K562 (cell line): Measurements from ENCODE around the gene OR11L1. TPM values are rescaled to one million over a fixed set of nuclear protein-coding genes. Genes with fewer than 3 reads are reported as not detected.

Experiments
- ATAC-seq: fragments of 200-7000 bp; cut with Tn5 transposase; 3 replicates; pipeline ENCODE4 v1.9.1; 2020; ENCODE audit warnings: moderate library complexity
- Bru-seq: library from RNA; stranded (reverse); fragments of 400-500 nt; gene quantifications from one replicate; lab custom pipeline; 2021; lab: Mats Ljungman, UMichigan
- BruChase-seq, 2 experiments: library from RNA; stranded (reverse); fragments of 400-500 nt; gene quantifications; one replicate each; lab custom pipeline; 2021; lab: Mats Ljungman, UMichigan
- BruUV-seq: library from RNA; stranded (reverse); fragments of 400-500 nt; replicated peaks from 2 replicates; lab custom pipeline; 2021; lab: Mats Ljungman, UMichigan
- CTCF ChIA-PET: fragments of 300-600 bp; formaldehyde crosslinking; extraction: SDS; loops from one replicate; lab custom pipeline; 2021; ENCODE audit warnings: low intra/inter-chr PET ratio; lab: Yijun Ruan, JAX
- POLR2A ChIA-PET: fragments of 300-600, 350-650 bp; sonication (Branson Sonifier 250); formaldehyde crosslinking; extraction: SDS; loops from one replicate; lab custom pipeline; 2021; ENCODE audit warnings: antibody characterized with exemption, inconsistent platforms; lab: Yijun Ruan, JAX
- DNase-seq, 4 experiments: peaks; one replicate each; pipeline versions ENCODE4 v3.0.0 to v3.0.0-alpha.2; 2011 to 2018; ENCODE audit warnings: low spot score in 3 of 4, mixed read lengths in 3 of 4; ENCODE audit errors: extremely low read depth in 1 of 4
- FAIRE-seq: peaks from 2 replicates; lab custom pipeline; 2011; peaks lifted over from hg19 to GRCh38; lab: Jason Lieb, UNC
- H2AFZ ChIP-seq: 2 replicates; pipeline ENCODE4 v1.6.0; 2011; ENCODE audit warnings: low read depth, low read length, control low read depth, inconsistent platforms
- H3K27ac ChIP-seq: fragments of 200-600 bp; 3 replicates; pipeline ENCODE4 v1.8.0; 2011; ENCODE audit warnings: low read depth, mild to moderate bottlenecking, control low read depth, inconsistent platforms, low read length, moderate library complexity, mixed read lengths; ENCODE audit errors: extremely low read depth
- H3K27me3 ChIP-seq, 2 experiments: fragments of 300-600 bp in 1 of 2; 2 replicates in 1 of 2; 3 replicates in 1 of 2; pipeline versions ENCODE4 v1.6.0 to v1.8.0; 2011; ENCODE audit warnings: inconsistent platforms in 2 of 2, low read length in 2 of 2, mild to moderate bottlenecking in 1 of 2, mixed read lengths in 1 of 2, moderate library complexity in 1 of 2; ENCODE audit not compliant: control insufficient read depth in 2 of 2, insufficient read depth in 2 of 2
- H3K36me3 ChIP-seq: fragments of 300-600 bp; 3 replicates; pipeline ENCODE4 v1.8.0; 2011; ENCODE audit warnings: mild to moderate bottlenecking, low read length, inconsistent platforms; ENCODE audit not compliant: control insufficient read depth, insufficient read depth
- H3K4me1 ChIP-seq, 2 experiments: fragments of 200-600 bp in 1 of 2; replicated peaks in 1 of 2; 2 replicates in 1 of 2; 3 replicates in 1 of 2; pipeline versions ENCODE4 v1.5.1 to v1.8.0; 2011; ENCODE audit warnings: inconsistent platforms in 2 of 2, low read length in 2 of 2, mild to moderate bottlenecking in 1 of 2, mixed read lengths in 1 of 2, moderate library complexity in 1 of 2; ENCODE audit not compliant: control insufficient read depth in 2 of 2, insufficient read depth in 2 of 2
- H3K4me2 ChIP-seq: 2 replicates; pipeline ENCODE4 v1.6.1; 2011; ENCODE audit warnings: low read length, control low read depth, inconsistent platforms, mixed read lengths; ENCODE audit not compliant: insufficient read depth
- H3K4me3 ChIP-seq: fragments of 200-600 bp; sonication (generic), shearing (Covaris generic); 2 replicates; pipeline ENCODE4 v1.5.1; 2016; ENCODE audit warnings: control low read depth, inconsistent platforms
- H3K79me2 ChIP-seq: fragments of 200-600 bp; 3 replicates; pipeline ENCODE4 v1.8.0; 2011; ENCODE audit warnings: low read length, inconsistent platforms; ENCODE audit not compliant: control insufficient read depth, insufficient read depth
- H3K9ac ChIP-seq, 2 experiments: 2 replicates each; pipeline versions ENCODE4 v1.6.0 to v1.6.1; 2011; ENCODE audit warnings: low read depth in 2 of 2, low read length in 2 of 2, control low read depth in 1 of 2, inconsistent platforms in 1 of 2, mild to moderate bottlenecking in 1 of 2, mixed read lengths in 1 of 2; ENCODE audit not compliant: insufficient read depth in 1 of 2
- H3K9me1 ChIP-seq: one replicate; pipeline ENCODE4 v1.6.0; 2011; ENCODE audit warnings: inconsistent platforms, mild to moderate bottlenecking, low read length, moderate library complexity; ENCODE audit not compliant: control insufficient read depth, insufficient read depth
- H3K9me3 ChIP-seq: replicated peaks from 2 replicates; pipeline ENCODE4 v1.5.1; 2011; ENCODE audit warnings: low read depth, low read length, inconsistent platforms; ENCODE audit not compliant: control insufficient read depth, insufficient read depth
- H4K20me1 ChIP-seq: replicated peaks from 2 replicates; pipeline ENCODE4 v1.6.1; 2011; ENCODE audit warnings: low read length, inconsistent platforms, mixed read lengths; ENCODE audit not compliant: control insufficient read depth, insufficient read depth
- ASH1L ChIP-seq: fragments of 450-650 bp; IDR thresholded peaks from 2 replicates; pipeline ENCODE4 v1.6.1; 2018; ENCODE audit warnings: borderline replicate concordance, mild to moderate bottlenecking, low read depth; ENCODE audit not compliant: partially characterized antibody
- MXI1 ChIP-seq: IDR thresholded peaks from 2 replicates; pipeline ENCODE4 v1.6.1; 2011; ENCODE audit warnings: low read depth, mild to moderate bottlenecking, improper control_type of control experiment, low read length
- RAD51 ChIP-seq: fragments of 450-650 bp; IDR thresholded peaks from 2 replicates; pipeline ENCODE4 v1.7.1; 2016; ENCODE audit warnings: low read depth, mild to moderate bottlenecking, borderline replicate concordance
- ZFPM2 ChIP-seq: fragments of 250-450 bp; sonication (Bioruptor Pico); IDR thresholded peaks from 2 replicates; pipeline ENCODE4 v1.5.1; 2022; ENCODE audit warnings: mild to moderate bottlenecking
- ZNF133 ChIP-seq: fragments of 250-450 bp; sonication (Bioruptor Pico); IDR thresholded peaks from 2 replicates; pipeline ENCODE4 v1.4.0; 2020; ENCODE audit warnings: mild to moderate bottlenecking
- WGBS: fragments of 100-300 bp; shearing (Covaris generic); methylation state at CpG from one replicate; pipeline ENCODE4 v1.1.6; 2016; ENCODE audit warnings: low coverage, mixed read lengths; ENCODE audit not compliant: insufficient coverage; ENCODE audit errors: missing lambda C conversion rate; 5-methylcytosine and 5-hydroxymethylcytosine counted together
- in situ Hi-C: fragments of 300-500 bp; cut with MboI; formaldehyde crosslinking; loops from 4 replicates; pipeline ENCODE4 v1.15.0; 2018; ENCODE audit warnings: inconsistent platforms, mixed read lengths
- intact Hi-C: fragments of 100-400 bp; cut with micrococcal nuclease; formaldehyde crosslinking; loops from 2 replicates; pipeline ENCODE4 v1.14.2; 2022
- long read RNA-seq, 3 experiments: library from polyadenylated mRNA in 2 of 3; library from RNA in 1 of 3; unstranded in 2 of 3; stranded (forward) in 1 of 3; transcript quantifications; one replicate each; pipeline ENCODE4 v2.0.0, GENCODE V29; 2019 to 2022
- polyA minus RNA-seq, 3 experiments: library from RNA; depleted of rRNA, polyadenylated mRNA; stranded (reverse); fragments of >200 nt; gene quantifications; 2 replicates each; pipeline ENCODE4 v1.2.3, GENCODE V29; 2011
- polyA plus RNA-seq, 8 experiments: library from polyadenylated mRNA; depleted of rRNA in 4 of 8; stranded (reverse) in 5 of 8; unstranded in 3 of 8; fragments of >200 nt; fragmentation: Nextera tagmentation in 2 of 8; fragmentation: Illumina TruSeq in 1 of 8; extraction: Ambion mirVana in 2 of 8; extraction: Trizol in 1 of 8; gene quantifications; 2 replicates each; pipeline versions ENCODE4 v1.2.1 to v1.2.3, GENCODE V29; 2011 to 2014; ENCODE audit warnings: inconsistent platforms in 1 of 8, missing spikeins in 1 of 8
- total RNA-seq, 7 experiments: library from RNA; depleted of rRNA in 6 of 7; stranded (reverse); fragments of >200 nt in 6 of 7; fragmentation: Illumina TruSeq in 2 of 7; extraction: Trizol in 2 of 7; gene quantifications; 2 replicates each; pipeline versions ENCODE4 v1.2.1 to v1.2.3, GENCODE V29; 2011 to 2021; ENCODE audit warnings: low replicate concordance in 1 of 7

The OR11L1 gene
- total RNA-seq (2011; cell fraction: chromatin; rRNA removed; ENCODE audit: low replicate concordance), result not detected in 2 replicates
- not detected in 2 replicates for total RNA-seq (2011; cell fraction: nucleolus; rRNA removed)
- total RNA-seq (2011; cell fraction: nucleoplasm; rRNA removed), result not detected in 2 replicates
- total RNA-seq (2014; rRNA removed) (not detected in 2 replicates), total RNA-seq (2014; rRNA removed; fragmentation: Illumina TruSeq; extraction: Trizol) (not detected in 2 replicates), total RNA-seq (2015; rRNA removed; fragmentation: Illumina TruSeq; extraction: Trizol) (not detected in 2 replicates), total RNA-seq (2021) (not detected in 2 replicates), polyA plus RNA-seq (2011; rRNA removed) (not detected in 2 replicates), polyA plus RNA-seq (2014; fragmentation: Illumina TruSeq; extraction: Trizol) (not detected in 2 replicates), polyA plus RNA-seq (2014; fragmentation: Nextera tagmentation; extraction: Ambion mirVana) (not detected), polyA plus RNA-seq (2014; rRNA removed) (not detected in 2 replicates), polyA minus RNA-seq (2011; rRNA and poly(A)+ RNA removed) (not detected in 2 replicates), Bru-seq, nascent RNA (not detected), BruChase-seq, experiment 1, labeled RNA remaining after a 2-hour chase (not detected), BruChase-seq, experiment 2, labeled RNA remaining after a 6-hour chase (not detected)
- polyA plus RNA-seq (2011; cell fraction: cytosol; rRNA removed), result not detected in 2 replicates
- polyA plus RNA-seq (2011; cell fraction: nucleus; rRNA removed), result not detected in 2 replicates
- polyA plus RNA-seq (2012), result not detected in 2 replicates
- not detected in 2 replicates for polyA minus RNA-seq (2011; cell fraction: cytosol; rRNA and poly(A)+ RNA removed)
- polyA minus RNA-seq (2011; cell fraction: nucleus; rRNA and poly(A)+ RNA removed), result not detected in 2 replicates
- long read RNA-seq, experiment 1, result 0 reads
- long read RNA-seq, experiment 2, result 0 reads
- long read RNA-seq, experiment 3, result 0 reads

GRCh38 chr1:247841796-247842195 is at the start of gene OR11L1:
Gene OR11L1, minus strand, starts transcription at chr1:247841896. Its CDS starts 0 bp downstream, at chr1:247841896.
- no peak for TF ChIP-seq MXI1
- no peak for TF ChIP-seq RAD51
- no peak for TF ChIP-seq ZFPM2 (CRISPR knock-in tag)
- TF ChIP-seq ASH1L, result no peak
- no peak for TF ChIP-seq ZNF133 (CRISPR knock-in tag)
- POLR2A ChIA-PET, result interaction anchor here (1.2 kb wide), 1 partner anchor 11 kb away, joined by 3 read pairs; no protein-coding TSS in a partner anchor
- Histone ChIP-seq H3K36me3 (no peaks in the 10 kb centered on the region), H3K9ac (no peak within 1 kb of the TSS), H3K9me3 (no peaks in the 10 kb centered on the region), H3K27me3 (peaks cover 0 to 3% of the 10 kb centered on the region in 2 experiments; a peak in 1 of 5 replicates), H3K79me2 (no peaks in the 10 kb centered on the region), H2AFZ (no peak within 1 kb of the TSS; the same call in none of the 2 replicates), H3K4me2 (no peak within 1 kb of the TSS), H3K4me3 (no peak within 1 kb of the TSS), H4K20me1 (no peaks in the 10 kb centered on the region), H3K4me1 (peaks cover 0 to 15% of the 10 kb centered on the region in 2 experiments; a peak in 4 of 5 replicates), H3K27ac (no peak within 1 kb of the TSS), H3K9me1 (no peaks in the 10 kb centered on the region)
- no peak for DNase-seq
- CTCF ChIA-PET, result no interaction called here
- no peak for ATAC-seq
- 38% methylated on average over 2 of the region's 2 CpGs for WGBS
- no TSS peak for BruUV-seq
- no peak for FAIRE-seq
- intact Hi-C loops (no loop called here), in situ Hi-C loops (no loop called here)
